ENCODE data around the gene GPR160. TPM values are rescaled to one million over a fixed set of nuclear protein-coding genes. Genes with fewer than 3 reads are reported as not detected.

GPR160 gene
- total and polyA plus RNA-seq, 2 of the 13 experiments (the other 11 are each of a cell fraction or from before 2014, with no cell fraction given): 12.1 to 23.2 TPM

GRCh38 chr3:170078620-170079281, 41.0 kb downstream of the GPR160 start (continued):
- TF ChIP-seq ZNF709 (CRISPR knock-in tag; IDR thresholded peaks at IDR 0.05) (no peak), HNRNPL (IDR thresholded peaks at IDR 0.05; ENCODE audit: low read depth, low read length) (no peak), LBX2 (CRISPR knock-in tag; IDR thresholded peaks at IDR 0.05; ENCODE audit: borderline replicate concordance) (no peak), ZSCAN20 (CRISPR knock-in tag; IDR thresholded peaks at IDR 0.05; ENCODE audit: borderline replicate concordance) (no peak), IRX3 (CRISPR knock-in tag; IDR thresholded peaks at IDR 0.05; ENCODE audit: borderline replicate concordance, low read depth) (no peak), PATZ1 (CRISPR knock-in tag; IDR thresholded peaks at IDR 0.05) (0 out of 2 replicates have a peak, but pooled peaks have one; percentile 12), CBX1 (IDR thresholded peaks at IDR 0.05; ENCODE audit: low read depth) (peak; percentile 44), SMC3 (IDR thresholded peaks at IDR 0.05; ENCODE audit: low read length) (0 out of 2 replicates have a peak, but pooled peaks have one; percentile 13), ZNF639 (CRISPR knock-in tag; conservative IDR thresholded peaks at IDR 0.05) (0 out of 2 replicates have a peak, but pooled peaks have one; percentile 16), ATF2 (CRISPR knock-in tag; IDR thresholded peaks at IDR 0.05) (no peak), SPEN (CRISPR knock-in tag; IDR thresholded peaks at IDR 0.05; ENCODE audit: low read depth) (no peak), ZNF343 (CRISPR knock-in tag; IDR thresholded peaks at IDR 0.05) (no peak), MEIS1 (CRISPR knock-in tag; IDR thresholded peaks at IDR 0.05; ENCODE audit: borderline replicate concordance) (no peak), HIVEP1 (CRISPR knock-in tag; IDR thresholded peaks at IDR 0.05) (no peak), ARID5B (CRISPR knock-in tag; IDR thresholded peaks at IDR 0.05) (peak; percentile 78), GTF3A (CRISPR knock-in tag; conservative IDR thresholded peaks at IDR 0.05) (no peak), ZNF12 (CRISPR knock-in tag; IDR thresholded peaks at IDR 0.05) (peak; percentile 6; the same call in 1 of the 2 replicates), CCDC6 (CRISPR knock-in tag; IDR thresholded peaks at IDR 0.05) (0 out of 2 replicates have a peak, but pooled peaks have one; percentile 24), FOXJ3 (CRISPR knock-in tag; IDR thresholded peaks at IDR 0.05; ENCODE audit: borderline replicate concordance) (peak; percentile 50; the same call in 1 of the 2 replicates), ZNF816 (CRISPR knock-in tag; IDR thresholded peaks at IDR 0.05; ENCODE audit: borderline replicate concordance) (no peak), ZMYM4 (CRISPR knock-in tag; IDR thresholded peaks at IDR 0.05) (no peak)
